Ramos (cell line): ENCODE data around the gene HAAO.

ENCODE experiments used
- in situ Hi-C: fragments of 300-500 bp; cut with MboI; formaldehyde crosslinking; loops from one replicate; pipeline ENCODE4 v1.14.3; 2022; ENCODE audit warnings: low sequenced_read_pairs; ENCODE audit not compliant: unreplicated experiment

The HAAO gene

GRCh38 chr2:42794271-42795046 is 2.1 kb upstream of the HAAO start:
- in situ Hi-C loops, result no loop called here

GRCh38 chr2:42793334-42794270 is 1.2 kb upstream of the HAAO start:
- in situ Hi-C loops, result no loop called here

- in situ Hi-C loops, result no loop called here
Observed at GRCh38 chr2:42792087-42792582, 248 bp downstream of the HAAO start.

- in situ Hi-C loops, result no loop called here
Observed at GRCh38 chr2:42791606-42792005, 777 bp downstream of the HAAO start.

- in situ Hi-C loops, result no loop called here
Observed at GRCh38 chr2:42789751-42790150, 2.6 kb downstream of the HAAO start.

- in situ Hi-C loops, result no loop called here
Observed at GRCh38 chr2:42788882-42789281, 3.5 kb downstream of the HAAO start.

- in situ Hi-C loops, result no loop called here
Observed at GRCh38 chr2:42788478-42788793, 3.9 kb downstream of the HAAO start.

- in situ Hi-C loops, result no loop called here
Observed at GRCh38 chr2:42787788-42788477, 4.5 kb downstream of the HAAO start.

- in situ Hi-C loops, result no loop called here
Observed at GRCh38 chr2:42787424-42787787, 5.0 kb downstream of the HAAO start.

- in situ Hi-C loops, result no loop called here
Observed at GRCh38 chr2:42786561-42787345, 5.6 kb downstream of the HAAO start.

- in situ Hi-C loops, result no loop called here
Observed at GRCh38 chr2:42784204-42784880, 8.0 kb downstream of the HAAO start.

GRCh38 chr2:42783511-42783910 is 8.9 kb downstream of the HAAO start:
- in situ Hi-C loops, result no loop called here

- in situ Hi-C loops, result no loop called here
Observed at GRCh38 chr2:42781181-42781580, 11.2 kb downstream of the HAAO start.

GRCh38 chr2:42777883-42778805 is 14.2 kb downstream of the HAAO start:
- in situ Hi-C loops, result no loop called here

- in situ Hi-C loops, result no loop called here
Observed at GRCh38 chr2:42775810-42776209, 16.6 kb downstream of the HAAO start.

- in situ Hi-C loops, result no loop called here
Observed at GRCh38 chr2:42775186-42775585, 17.2 kb downstream of the HAAO start.

GRCh38 chr2:42771546-42772153 is 20.7 kb downstream of the HAAO start:
- in situ Hi-C loops, result no loop called here
